ENCODE data around the gene EPAS1.

- TF ChIP-seq CTCF (IDR thresholded peaks at IDR 0.05; ENCODE audit: control extremely low read depth in 1 of 3, insufficient read depth in 1 of 3, low read depth in 1 of 3, low read length in 3 of 3), result no peak
- TF ChIP-seq ZNF274 (IDR thresholded peaks at IDR 0.05; ENCODE audit: borderline replicate concordance, extremely low read depth, low read length), result no peak
- TF ChIP-seq EZH2 (IDR thresholded peaks at IDR 0.05; ENCODE audit: low read depth, low read length, severe bottlenecking), result no peak
- TF ChIP-seq CHD2 (IDR thresholded peaks at IDR 0.05; ENCODE audit: low read length), result no peak
- no peak for TF ChIP-seq GTF2F1 (IDR thresholded peaks at IDR 0.05; ENCODE audit: borderline replicate concordance, low read depth, low read length)
- TF ChIP-seq TAF1 (IDR thresholded peaks at IDR 0.05; ENCODE audit: low read depth, low read length), result no peak
- no peak for TF ChIP-seq POLR2A (IDR thresholded peaks at IDR 0.05; ENCODE audit: control extremely low read depth in 1 of 2, low read depth in 2 of 2, low read length in 2 of 2)
- no peak for TF ChIP-seq PHF8 (conservative IDR thresholded peaks at IDR 0.05; ENCODE audit: low read depth, low read length)
- no peak for TF ChIP-seq MAX (IDR thresholded peaks at IDR 0.05)
- TF ChIP-seq RXRA (IDR thresholded peaks at IDR 0.05; ENCODE audit: insufficient read depth, low read depth, low read length), result no peak
- TF ChIP-seq ASH2L (IDR thresholded peaks at IDR 0.05; ENCODE audit: low read length), result no peak
- no peak for TF ChIP-seq RBBP5 (IDR thresholded peaks at IDR 0.05; ENCODE audit: borderline replicate concordance, low read depth, low read length)
Observed at GRCh38 chr2:46332686-46333281, 35.6 kb downstream of the EPAS1 start.
